Pancreas (tissue), 10 donors: ENCODE results near the gene LMOD3. TPM values are rescaled to one million over a fixed set of nuclear protein-coding genes. Genes with fewer than 3 reads are reported as not detected.

Experiments
- ATAC-seq, 4 donors: fragments of 200-7000 bp; cut with Tn5 transposase; one replicate each; pipeline versions ENCODE4 v1.8.0 to v1.9.1; 2020; ENCODE audit warnings: mild to moderate bottlenecking in 4 of 4, moderate library complexity in 4 of 4
- DNase-seq, 6 donors: peaks; one replicate each; pipeline ENCODE4 v3.0.0-alpha.2; 2020
- FAIRE-seq: peaks from 2 replicates; lab custom pipeline; 2012; peaks lifted over from hg19 to GRCh38; lab: Jason Lieb, UNC
- H3K27ac ChIP-seq, 4 donors: fragments of 200-600 bp; sonication (generic); 1 replicate in 3 of 4; 2 replicates in 1 of 4; pipeline versions ENCODE4 v1.5.0 to v1.8.0; 2020
- H3K27me3 ChIP-seq, 4 donors: fragments of 200-600 bp; one replicate each; pipeline ENCODE4 v1.8.0; 2021
- H3K36me3 ChIP-seq, 3 donors: fragments of 200-600 bp; sonication (generic) in 1 of 3; one replicate each; pipeline versions ENCODE4 v1.5.0 to v1.8.0; 2020 to 2021
- H3K4me1 ChIP-seq, 3 donors: fragments of 200-600 bp; one replicate each; pipeline ENCODE4 v1.8.0; 2021
- H3K4me3 ChIP-seq, 4 donors: fragments of 200-600 bp; sonication (generic) in 2 of 4; one replicate each; pipeline versions ENCODE4 v1.5.0 to v1.8.0; 2020 to 2021
- H3K9me3 ChIP-seq, 4 donors: fragments of 200-600 bp; one replicate each; pipeline ENCODE4 v1.8.0; 2021
- CTCF ChIP-seq, 4 donors: fragments of 200-600 bp; sonication (generic) in 3 of 4; IDR thresholded peaks; one replicate each; pipeline versions ENCODE4 v1.5.0 to v1.8.0; 2021; ENCODE audit warnings: antibody characterized with exemption in 4 of 4
- WGBS, 2 donors: extraction: QIAGEN DNeasy Blood & Tissue Kit; methylation state at CpG; one replicate each; pipeline ENCODE4 v1.1.7; 2013; 5-methylcytosine and 5-hydroxymethylcytosine counted together
- intact Hi-C, 3 donors: fragments of 100-400 bp; cut with DNase I; formaldehyde crosslinking; loops; one replicate each; pipeline versions ENCODE4 v1.11.1 to v1.14.2; 2022
- polyA plus RNA-seq, 2 donors: library from polyadenylated mRNA; stranded (reverse); fragments of 200-250 nt; gene quantifications; one replicate each; pipeline ENCODE4 v1.2.3, GENCODE V29; 2013
- total RNA-seq, 6 donors: library from RNA; stranded (reverse); fragmentation: NEBNext Ultra II Directional in 4 of 6; extraction: Animal tissue kit (Norgen Biotek cat#: 25700) in 4 of 6; gene quantifications; one replicate each; pipeline versions ENCODE4 v1.2.1 to v1.2.4, GENCODE V29; 2021 to 2023
- donor health status: healthy with polysubstance abuse.
- donor health status: DM: no; HTN: no; CAD: no; lungs with moderate emphysema.
- donor health status: DM: no; HTN: no; CAD: no.
- donor health status: control.
- donor health status: control.
- donor health status: Bipolar disorder and iron deficiency.
- donor health status: DM: yes; HTN: yes; CAD: no.
- donor health status: DM: no; HTN: no; CAD: no.
- donor health status: DM: no; HTN: no; CAD: no.
- donor health status: DM: yes; HTN: yes; CAD: no.

Gene LMOD3
- total and polyA plus RNA-seq, 8 donors: 0.08 TPM; not detected in 7

GRCh38 chr3:69085833-69086722 is 36.3 kb downstream of the LMOD3 start:
- Histone ChIP-seq H3K9me3 (no peaks in the 10 kb centered on the region), H3K4me3 (peak overlapping the region; percentile 68 to 86 (median 76)), H3K4me1 (peaks cover 19 to 60% (median 51%) of the 10 kb centered on the region in 3 donors), H3K36me3 (no peaks in the 10 kb centered on the region), H3K27me3 (no peaks in the 10 kb centered on the region), H3K27ac (peak overlapping the region; percentile 79 to 95 (median 91))
- 0% methylated on average over 8 of the region's 8 CpGs for WGBS, 2 donors
- FAIRE-seq: no peak
- intact Hi-C loops: no loop called here
- no peak for TF ChIP-seq CTCF (IDR thresholded peaks at IDR 0.05)
- peak; percentile 67 to 73 (median 68) for ATAC-seq
- peak; percentile 85 to 95 (median 93) for DNase-seq

GRCh38 chr3:69085168-69085832 is 37.1 kb downstream of the LMOD3 start:
- ATAC-seq (peak; percentile 15 to 40 (median 32)), DNase-seq (peak; percentile 21 to 76 (median 52)), FAIRE-seq (no peak)
- H3K4me3 ChIP-seq: peak overlapping the region; percentile 68 to 86 (median 76)
- H3K36me3 ChIP-seq: no peaks in the 10 kb centered on the region
- intact Hi-C loops: no loop called here
- H3K9me3 ChIP-seq: no peaks in the 10 kb centered on the region
- H3K27ac ChIP-seq: peak overlapping the region; percentile 79 to 95 (median 91)
- H3K27me3 ChIP-seq: no peaks in the 10 kb centered on the region
- TF ChIP-seq CTCF (IDR thresholded peaks at IDR 0.05): no peak
- 0% methylated on average over 26 of the region's 26 CpGs for WGBS, 2 donors
- H3K4me1 ChIP-seq: peaks cover 19 to 65% (median 48%) of the 10 kb centered on the region in 3 donors

GRCh38 chr3:69084326-69085167 is 37.8 kb downstream of the LMOD3 start, which contains the start of gene ARL6IP5:
TSS of gene ARL6IP5 (plus strand) at chr3:69084937. CDS start at chr3:69085048, 111 bp downstream.
- no peaks in the 10 kb centered on the region for H3K9me3 ChIP-seq
- H3K4me1 ChIP-seq: peaks cover 19 to 58% (median 40%) of the 10 kb centered on the region in 3 donors
- H3K36me3 ChIP-seq: no peaks in the 10 kb centered on the region
- peak within 1 kb of the TSS; percentile 79 to 95 (median 91) for H3K27ac ChIP-seq
- DNase-seq (peak; percentile 90 to 95 (median 93)), FAIRE-seq (peak; percentile 65), ATAC-seq (peak; percentile 73 to 84 (median 78))
- no peak for TF ChIP-seq CTCF (IDR thresholded peaks at IDR 0.05)
- intact Hi-C loops: no loop called here
- H3K4me3 ChIP-seq: peak within 1 kb of the TSS; percentile 68 to 86 (median 76)
- H3K27me3 ChIP-seq: no peaks in the 10 kb centered on the region
- WGBS, 2 donors: 1% methylated on average over 32 of the region's 32 CpGs

GRCh38 chr3:69082805-69083204 is 39.6 kb downstream of the LMOD3 start:
- H3K9me3 ChIP-seq: no peaks in the 10 kb centered on the region
- DNase-seq: peak in 1 of 6 donors; percentile 34
- TF ChIP-seq CTCF (IDR thresholded peaks at IDR 0.05): no peak
- peaks cover 19 to 45% (median 28%) of the 10 kb centered on the region in 3 donors for H3K4me1 ChIP-seq
- no peak overlapping the region for H3K4me3 ChIP-seq
- no peak for FAIRE-seq
- intact Hi-C loops: no loop called here
- no peaks in the 10 kb centered on the region for H3K27me3 ChIP-seq
- no peaks in the 10 kb centered on the region for H3K36me3 ChIP-seq
- no peak for ATAC-seq
- H3K27ac ChIP-seq: peak overlapping the region in 2 of 4 donors; percentile 94 to 95
